Measurements from ENCODE around the gene LRP4. TPM values are rescaled to one million over a fixed set of nuclear protein-coding genes. Genes with fewer than 3 reads are reported as not detected.

LRP4 gene
- total and polyA plus RNA-seq, 2 of the 13 experiments (the other 11 are each of a cell fraction or from before 2014, with no cell fraction given): 4.7 to 13.3 TPM

DNA sequence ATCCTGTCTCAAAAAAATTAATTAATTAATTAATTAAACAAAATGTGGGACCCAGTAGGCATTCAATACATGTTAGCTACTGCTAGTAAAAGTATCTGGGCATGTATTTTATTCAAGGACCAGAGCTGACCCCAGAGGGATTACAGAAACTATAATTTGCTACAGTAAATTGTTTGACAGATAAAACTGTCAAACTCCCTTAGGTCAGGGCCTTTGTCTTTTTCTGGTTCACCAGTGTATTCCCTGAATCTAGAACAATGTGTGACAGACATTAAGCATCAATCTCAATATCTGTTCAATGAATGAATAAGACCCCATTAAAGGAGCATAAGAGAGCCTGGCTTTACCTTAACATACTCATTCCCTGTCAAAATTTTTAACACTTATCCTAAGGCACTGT lies 78.2 kb downstream of the LRP4 start (continued):
- TF ChIP-seq, protein P1, sequence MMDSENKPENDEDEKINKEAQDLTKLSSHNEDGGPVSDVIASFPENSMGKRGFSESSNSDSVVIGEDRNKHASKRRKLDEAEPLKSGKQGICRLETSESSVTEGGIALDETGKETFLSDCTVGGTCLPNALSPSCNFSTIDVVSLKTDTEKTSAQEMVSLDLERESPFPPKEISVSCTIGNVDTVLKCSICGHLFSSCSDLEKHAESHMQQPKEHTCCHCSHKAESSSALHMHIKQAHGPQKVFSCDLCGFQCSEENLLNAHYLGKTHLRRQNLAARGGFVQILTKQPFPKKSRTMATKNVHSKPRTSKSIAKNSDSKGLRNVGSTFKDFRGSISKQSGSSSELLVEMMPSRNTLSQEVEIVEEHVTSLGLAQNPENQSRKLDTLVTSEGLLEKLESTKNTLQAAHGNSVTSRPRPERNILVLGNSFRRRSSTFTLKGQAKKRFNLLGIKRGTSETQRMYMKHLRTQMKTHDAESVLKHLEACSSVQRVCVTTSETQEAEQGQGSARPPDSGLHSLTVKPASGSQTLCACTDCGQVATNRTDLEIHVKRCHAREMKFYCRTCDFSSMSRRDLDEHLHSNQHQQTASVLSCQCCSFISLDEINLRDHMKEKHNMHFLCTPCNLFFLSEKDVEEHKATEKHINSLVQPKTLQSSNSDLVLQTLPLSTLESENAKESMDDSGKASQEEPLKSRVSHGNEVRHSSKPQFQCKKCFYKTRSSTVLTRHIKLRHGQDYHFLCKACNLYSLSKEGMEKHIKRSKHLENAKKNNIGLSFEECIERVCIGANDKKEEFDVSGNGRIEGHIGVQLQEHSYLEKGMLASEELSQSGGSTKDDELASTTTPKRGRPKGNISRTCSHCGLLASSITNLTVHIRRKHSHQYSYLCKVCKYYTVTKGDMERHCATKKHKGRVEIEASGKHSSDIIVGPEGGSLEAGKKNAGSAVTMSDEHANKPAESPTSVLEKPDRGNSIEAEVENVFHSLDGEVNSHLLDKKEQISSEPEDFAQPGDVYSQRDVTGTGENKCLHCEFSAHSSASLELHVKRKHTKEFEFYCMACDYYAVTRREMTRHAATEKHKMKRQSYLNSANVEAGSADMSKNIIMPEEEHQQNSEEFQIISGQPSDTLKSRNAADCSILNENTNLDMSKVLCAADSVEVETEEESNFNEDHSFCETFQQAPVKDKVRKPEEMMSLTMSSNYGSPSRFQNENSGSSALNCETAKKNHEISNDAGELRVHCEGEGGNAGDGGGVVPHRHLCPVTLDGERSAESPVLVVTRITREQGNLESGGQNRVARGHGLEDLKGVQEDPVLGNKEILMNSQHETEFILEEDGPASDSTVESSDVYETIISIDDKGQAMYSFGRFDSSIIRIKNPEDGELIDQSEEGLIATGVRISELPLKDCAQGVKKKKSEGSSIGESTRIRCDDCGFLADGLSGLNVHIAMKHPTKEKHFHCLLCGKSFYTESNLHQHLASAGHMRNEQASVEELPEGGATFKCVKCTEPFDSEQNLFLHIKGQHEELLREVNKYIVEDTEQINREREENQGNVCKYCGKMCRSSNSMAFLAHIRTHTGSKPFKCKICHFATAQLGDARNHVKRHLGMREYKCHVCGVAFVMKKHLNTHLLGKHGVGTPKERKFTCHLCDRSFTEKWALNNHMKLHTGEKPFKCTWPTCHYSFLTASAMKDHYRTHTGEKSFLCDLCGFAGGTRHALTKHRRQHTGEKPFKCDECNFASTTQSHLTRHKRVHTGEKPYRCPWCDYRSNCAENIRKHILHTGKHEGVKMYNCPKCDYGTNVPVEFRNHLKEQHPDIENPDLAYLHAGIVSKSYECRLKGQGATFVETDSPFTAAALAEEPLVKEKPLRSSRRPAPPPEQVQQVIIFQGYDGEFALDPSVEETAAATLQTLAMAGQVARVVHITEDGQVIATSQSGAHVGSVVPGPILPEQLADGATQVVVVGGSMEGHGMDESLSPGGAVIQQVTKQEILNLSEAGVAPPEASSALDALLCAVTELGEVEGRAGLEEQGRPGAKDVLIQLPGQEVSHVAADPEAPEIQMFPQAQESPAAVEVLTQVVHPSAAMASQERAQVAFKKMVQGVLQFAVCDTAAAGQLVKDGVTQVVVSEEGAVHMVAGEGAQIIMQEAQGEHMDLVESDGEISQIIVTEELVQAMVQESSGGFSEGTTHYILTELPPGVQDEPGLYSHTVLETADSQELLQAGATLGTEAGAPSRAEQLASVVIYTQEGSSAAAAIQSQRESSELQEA (CRISPR knock-in tag; IDR thresholded peaks at IDR 0.05; ENCODE audit: not compliant biosample characterization): no peak
- TF ChIP-seq ZFP1 (CRISPR knock-in tag; IDR thresholded peaks at IDR 0.05) (no peak), KLF6 (CRISPR knock-in tag; IDR thresholded peaks at IDR 0.05) (no peak), HNRNPK (IDR thresholded peaks at IDR 0.05; ENCODE audit: low read depth, low read length, poor library complexity, severe bottlenecking) (no peak), NFATC3 (CRISPR knock-in tag; IDR thresholded peaks at IDR 0.05) (no peak), HMG20B (CRISPR knock-in tag; conservative IDR thresholded peaks at IDR 0.05) (no peak), ZNF629 (CRISPR knock-in tag; conservative IDR thresholded peaks at IDR 0.05) (no peak), ZFP41 (CRISPR knock-in tag; IDR thresholded peaks at IDR 0.05; ENCODE audit: borderline replicate concordance) (no peak), ZNF788 (CRISPR knock-in tag; IDR thresholded peaks at IDR 0.05; ENCODE audit: borderline replicate concordance) (no peak), AGO1 (IDR thresholded peaks at IDR 0.05; ENCODE audit: low read depth, low read length, poor library complexity, severe bottlenecking) (no peak), PHF21A (CRISPR knock-in tag; IDR thresholded peaks at IDR 0.05) (no peak), ZC3H13 (CRISPR knock-in tag; IDR thresholded peaks at IDR 0.05) (no peak)
- TF ChIP-seq, protein P2, sequence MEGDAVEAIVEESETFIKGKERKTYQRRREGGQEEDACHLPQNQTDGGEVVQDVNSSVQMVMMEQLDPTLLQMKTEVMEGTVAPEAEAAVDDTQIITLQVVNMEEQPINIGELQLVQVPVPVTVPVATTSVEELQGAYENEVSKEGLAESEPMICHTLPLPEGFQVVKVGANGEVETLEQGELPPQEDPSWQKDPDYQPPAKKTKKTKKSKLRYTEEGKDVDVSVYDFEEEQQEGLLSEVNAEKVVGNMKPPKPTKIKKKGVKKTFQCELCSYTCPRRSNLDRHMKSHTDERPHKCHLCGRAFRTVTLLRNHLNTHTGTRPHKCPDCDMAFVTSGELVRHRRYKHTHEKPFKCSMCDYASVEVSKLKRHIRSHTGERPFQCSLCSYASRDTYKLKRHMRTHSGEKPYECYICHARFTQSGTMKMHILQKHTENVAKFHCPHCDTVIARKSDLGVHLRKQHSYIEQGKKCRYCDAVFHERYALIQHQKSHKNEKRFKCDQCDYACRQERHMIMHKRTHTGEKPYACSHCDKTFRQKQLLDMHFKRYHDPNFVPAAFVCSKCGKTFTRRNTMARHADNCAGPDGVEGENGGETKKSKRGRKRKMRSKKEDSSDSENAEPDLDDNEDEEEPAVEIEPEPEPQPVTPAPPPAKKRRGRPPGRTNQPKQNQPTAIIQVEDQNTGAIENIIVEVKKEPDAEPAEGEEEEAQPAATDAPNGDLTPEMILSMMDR (CRISPR knock-in tag; IDR thresholded peaks at IDR 0.05): no peak
- TF ChIP-seq, protein P3, sequence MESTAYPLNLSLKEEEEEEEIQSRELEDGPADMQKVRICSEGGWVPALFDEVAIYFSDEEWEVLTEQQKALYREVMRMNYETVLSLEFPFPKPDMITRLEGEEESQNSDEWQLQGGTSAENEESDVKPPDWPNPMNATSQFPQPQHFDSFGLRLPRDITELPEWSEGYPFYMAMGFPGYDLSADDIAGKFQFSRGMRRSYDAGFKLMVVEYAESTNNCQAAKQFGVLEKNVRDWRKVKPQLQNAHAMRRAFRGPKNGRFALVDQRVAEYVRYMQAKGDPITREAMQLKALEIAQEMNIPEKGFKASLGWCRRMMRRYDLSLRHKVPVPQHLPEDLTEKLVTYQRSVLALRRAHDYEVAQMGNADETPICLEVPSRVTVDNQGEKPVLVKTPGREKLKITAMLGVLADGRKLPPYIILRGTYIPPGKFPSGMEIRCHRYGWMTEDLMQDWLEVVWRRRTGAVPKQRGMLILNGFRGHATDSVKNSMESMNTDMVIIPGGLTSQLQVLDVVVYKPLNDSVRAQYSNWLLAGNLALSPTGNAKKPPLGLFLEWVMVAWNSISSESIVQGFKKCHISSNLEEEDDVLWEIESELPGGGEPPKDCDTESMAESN (CRISPR knock-in tag; conservative IDR thresholded peaks at IDR 0.05): no peak

All from HepG2 (cell line).